Measurements from ENCODE around the gene HSPA12B.

The HSPA12B gene

DNA sequence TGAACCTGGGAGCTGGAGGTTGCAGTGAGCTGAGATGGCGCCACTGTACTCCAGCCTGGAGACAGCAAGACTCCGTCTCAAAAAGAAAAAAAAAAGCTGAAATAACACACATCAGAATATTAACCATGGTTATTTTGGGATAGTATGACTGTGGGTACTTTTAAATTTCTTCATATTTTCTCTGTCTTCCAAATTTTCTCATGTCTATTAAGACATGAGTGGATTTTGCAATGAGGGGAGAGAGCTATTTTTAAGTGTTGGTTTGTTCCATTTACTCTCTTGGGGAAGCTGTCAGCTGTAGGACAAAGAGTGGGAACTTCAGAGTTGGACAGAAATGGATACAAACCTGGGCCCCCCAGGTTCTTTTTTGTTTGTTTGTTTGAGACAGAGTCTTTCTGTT, 24.8 kb downstream of the HSPA12B start:
- no peak for DNase-seq (ENCODE audit: low read depth in 2 of 2)
- no peak overlapping the region for H3K4me3 ChIP-seq (replicated peaks in 1 of 2; ENCODE audit: low read depth in 2 of 2, low read length in 2 of 2)
- TF ChIP-seq, protein P1, sequence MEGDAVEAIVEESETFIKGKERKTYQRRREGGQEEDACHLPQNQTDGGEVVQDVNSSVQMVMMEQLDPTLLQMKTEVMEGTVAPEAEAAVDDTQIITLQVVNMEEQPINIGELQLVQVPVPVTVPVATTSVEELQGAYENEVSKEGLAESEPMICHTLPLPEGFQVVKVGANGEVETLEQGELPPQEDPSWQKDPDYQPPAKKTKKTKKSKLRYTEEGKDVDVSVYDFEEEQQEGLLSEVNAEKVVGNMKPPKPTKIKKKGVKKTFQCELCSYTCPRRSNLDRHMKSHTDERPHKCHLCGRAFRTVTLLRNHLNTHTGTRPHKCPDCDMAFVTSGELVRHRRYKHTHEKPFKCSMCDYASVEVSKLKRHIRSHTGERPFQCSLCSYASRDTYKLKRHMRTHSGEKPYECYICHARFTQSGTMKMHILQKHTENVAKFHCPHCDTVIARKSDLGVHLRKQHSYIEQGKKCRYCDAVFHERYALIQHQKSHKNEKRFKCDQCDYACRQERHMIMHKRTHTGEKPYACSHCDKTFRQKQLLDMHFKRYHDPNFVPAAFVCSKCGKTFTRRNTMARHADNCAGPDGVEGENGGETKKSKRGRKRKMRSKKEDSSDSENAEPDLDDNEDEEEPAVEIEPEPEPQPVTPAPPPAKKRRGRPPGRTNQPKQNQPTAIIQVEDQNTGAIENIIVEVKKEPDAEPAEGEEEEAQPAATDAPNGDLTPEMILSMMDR (IDR thresholded peaks at IDR 0.05; ENCODE audit: low read depth, low read length), result no peak

GRCh38 chr20:3758566-3758965, 26.1 kb downstream of the HSPA12B start:
- DNase-seq (ENCODE audit: low read depth in 2 of 2), result no peak
- no peak overlapping the region for H3K4me3 ChIP-seq (replicated peaks in 1 of 2; ENCODE audit: low read depth in 2 of 2, low read length in 2 of 2)
- TF ChIP-seq, protein P1 (IDR thresholded peaks at IDR 0.05; ENCODE audit: low read depth, low read length), result no peak

DNA sequence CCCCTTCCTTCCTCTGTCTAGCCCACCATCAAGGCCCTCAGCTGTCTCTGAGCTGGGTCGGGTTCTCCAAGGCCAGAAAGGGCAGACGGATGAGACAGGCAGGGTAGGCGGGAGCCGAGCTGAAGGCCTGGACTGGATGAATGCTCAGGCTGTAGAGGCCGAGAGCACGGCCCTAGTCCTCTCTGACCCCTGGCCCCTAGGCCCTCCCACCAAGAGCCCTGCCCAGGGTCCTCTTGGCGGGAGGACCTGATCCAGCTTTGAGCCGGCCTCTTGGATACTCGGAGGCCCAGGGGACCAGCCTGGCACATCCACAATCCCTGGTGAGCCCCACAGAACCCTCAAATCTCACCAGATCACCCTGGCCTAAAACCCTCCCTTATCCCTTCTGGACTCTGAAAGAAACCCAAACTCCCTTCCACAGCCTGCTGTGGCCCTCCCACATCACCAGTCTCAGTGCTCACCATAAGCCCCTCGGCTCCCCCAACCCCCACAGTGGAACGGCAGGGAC, 26.9 kb downstream of the HSPA12B start:
- no peak for DNase-seq (ENCODE audit: low read depth in 2 of 2)
- H3K4me3 ChIP-seq (replicated peaks in 1 of 2; ENCODE audit: low read depth in 2 of 2, low read length in 2 of 2), result no peak overlapping the region
- TF ChIP-seq, protein P1 (IDR thresholded peaks at IDR 0.05; ENCODE audit: low read depth, low read length), result no peak

DNA sequence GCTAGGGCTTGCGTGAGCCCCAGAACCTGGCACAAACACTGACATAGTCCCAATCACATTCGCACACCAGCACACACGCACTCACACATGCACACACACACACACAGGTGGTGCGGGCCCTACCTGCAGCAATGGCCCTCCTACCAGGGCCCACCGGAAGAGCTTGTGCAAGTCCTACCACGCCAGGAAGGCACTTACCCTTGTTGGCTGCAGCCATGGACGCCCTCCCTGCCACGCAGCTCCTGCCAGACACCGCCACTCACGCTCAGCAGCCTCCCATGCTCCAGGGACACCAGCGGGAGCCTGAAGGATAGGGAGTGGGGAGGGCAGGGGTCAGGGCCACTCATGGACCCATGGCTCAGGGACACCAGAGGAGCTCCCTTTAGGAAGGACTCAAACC, 27.4 kb downstream of the HSPA12B start:
- H3K4me3 ChIP-seq (replicated peaks in 1 of 2; ENCODE audit: low read depth in 2 of 2, low read length in 2 of 2), result no peak overlapping the region
- TF ChIP-seq, protein P1 (IDR thresholded peaks at IDR 0.05; ENCODE audit: low read depth, low read length), result no peak
- DNase-seq (ENCODE audit: low read depth in 2 of 2), result no peak

DNA sequence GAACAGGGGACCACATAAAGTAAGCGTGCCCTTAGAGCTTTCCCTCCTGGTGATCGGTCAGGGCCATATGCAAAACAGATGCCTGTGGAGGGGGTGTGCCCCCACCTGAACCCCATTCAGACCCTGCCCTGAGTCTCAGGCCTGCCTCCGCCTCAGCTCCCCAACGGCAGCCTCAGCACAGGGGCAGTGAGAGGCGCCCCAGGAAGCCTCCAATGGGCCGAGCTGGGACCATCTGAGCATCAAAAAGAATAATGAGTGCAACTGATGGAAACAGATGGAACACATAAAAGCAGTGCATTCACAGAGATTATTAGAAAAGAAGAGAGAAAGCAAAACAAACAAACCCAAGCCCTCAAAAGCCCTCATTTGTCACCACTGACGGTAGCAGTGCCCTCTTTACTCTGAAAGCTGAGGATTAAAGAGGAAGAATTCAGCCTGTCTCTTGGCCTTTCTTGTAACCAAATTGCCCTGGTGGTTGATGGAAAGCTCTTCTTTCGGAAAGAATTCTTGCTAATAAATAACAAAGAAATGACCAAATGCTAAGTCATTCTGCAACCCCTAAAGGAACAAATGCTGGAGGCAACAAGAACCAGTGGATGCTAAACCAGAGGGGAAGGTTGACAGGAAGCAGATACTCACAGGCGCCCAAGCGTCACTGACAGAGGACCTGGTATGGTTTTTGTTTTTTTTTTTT, 28.3 kb downstream of the HSPA12B start:
- TF ChIP-seq, protein P1 (IDR thresholded peaks at IDR 0.05; ENCODE audit: low read depth, low read length), result no peak
- DNase-seq (ENCODE audit: low read depth in 2 of 2), result no peak
- H3K4me3 ChIP-seq (replicated peaks in 1 of 2; ENCODE audit: low read depth in 2 of 2, low read length in 2 of 2), result no peak overlapping the region

DNA sequence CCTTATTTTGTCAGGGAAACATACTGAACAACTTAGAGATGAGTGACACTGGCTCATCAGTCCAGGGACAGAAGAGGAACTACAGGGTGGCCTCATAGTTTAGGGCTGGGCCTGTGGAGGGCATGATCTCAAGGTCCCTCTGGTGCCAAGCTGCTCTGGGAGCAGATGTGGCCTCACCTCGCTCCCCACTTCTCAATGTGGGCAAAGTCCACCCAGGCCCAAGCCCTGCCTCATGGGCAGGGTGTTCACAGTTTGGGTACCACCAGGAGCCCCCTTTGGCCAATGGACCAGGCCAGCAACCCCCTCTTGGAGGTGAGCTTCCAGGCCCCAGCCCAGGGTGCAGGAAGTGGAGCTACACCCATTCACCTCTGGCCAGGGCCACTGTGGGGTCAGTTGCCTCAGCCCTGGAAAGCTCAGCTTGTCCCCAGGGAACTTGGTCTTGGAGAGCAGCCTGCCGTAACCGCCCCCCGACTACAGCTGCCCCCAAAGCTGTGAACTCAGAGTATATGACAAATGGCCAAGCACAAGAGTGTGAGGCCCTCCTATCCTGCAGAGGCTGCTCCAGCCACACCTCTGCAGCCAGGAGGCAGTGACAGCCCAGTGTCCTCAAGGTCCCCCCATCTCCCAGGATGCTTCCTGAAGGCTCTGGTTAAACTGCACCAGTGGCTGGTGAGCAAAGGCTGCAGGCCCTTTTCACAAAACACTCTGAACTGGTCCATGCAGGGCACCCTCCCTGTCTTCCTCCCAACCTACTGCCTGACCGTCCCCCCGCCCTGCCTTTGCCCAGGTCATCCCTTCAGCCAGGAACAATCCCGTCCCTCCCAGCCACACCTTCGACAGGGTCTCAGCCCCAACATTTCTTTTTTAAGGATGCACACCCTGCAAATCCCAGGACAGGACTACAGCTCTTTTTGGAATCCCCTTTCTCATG, 31.5 kb downstream of the HSPA12B start:
- TF ChIP-seq, protein P1 (IDR thresholded peaks at IDR 0.05; ENCODE audit: low read depth, low read length), result no peak
- no peak for DNase-seq (ENCODE audit: low read depth in 2 of 2)
- no peak overlapping the region for H3K4me3 ChIP-seq (replicated peaks in 1 of 2; ENCODE audit: low read depth in 2 of 2, low read length in 2 of 2)

All from cardiac fibroblast (primary cell).